Measurements from ENCODE around the gene SNX8.

- TF ChIP-seq GATA2 (IDR thresholded peaks at IDR 0.05; ENCODE audit: low read depth, low read length) (no peak), GATA3 (IDR thresholded peaks at IDR 0.05; ENCODE audit: low read depth, low read length) (no peak)
Measured at GRCh38 chr7:2211926-2212325, 102.3 kb downstream of the SNX8 start.

All from SH-SY5Y (cell line).